Osteoblast (primary cell): ENCODE measurements around the gene IL22. TPM values are rescaled to one million over a fixed set of nuclear protein-coding genes. Genes with fewer than 3 reads are reported as not detected.
"Not testable (repeated sequence)": the region's sequence is repeated elsewhere in the genome, so short reads cannot be mapped to it uniquely, and the experiment has no call there.

Experiments used
- DNase-seq: peaks from one replicate; pipeline ENCODE4 v3.0.0; 2011; ENCODE audit warnings: low spot score, mixed read lengths; ENCODE audit not compliant: insufficient read length; ENCODE audit errors: missing footprints
- H2AFZ ChIP-seq: 2 replicates; pipeline ENCODE4 v1.6.0; 2011; ENCODE audit warnings: mild to moderate bottlenecking, low read length
- H3K27ac ChIP-seq: 2 replicates; pipeline ENCODE4 v1.5.1; 2011; ENCODE audit warnings: mild to moderate bottlenecking, low read depth, low read length, moderate library complexity
- H3K27me3 ChIP-seq: 2 replicates; pipeline ENCODE4 v1.6.0; 2012; ENCODE audit warnings: mild to moderate bottlenecking, control low read depth, inconsistent platforms, low read length, moderate library complexity; ENCODE audit not compliant: insufficient read depth
- H3K36me3 ChIP-seq: 2 replicates; pipeline ENCODE4 v1.5.1; 2011; ENCODE audit warnings: mild to moderate bottlenecking, low read length, control low read depth, moderate library complexity; ENCODE audit not compliant: insufficient read depth
- H3K4me1 ChIP-seq: 2 replicates; pipeline ENCODE4 v1.5.1; 2011; ENCODE audit warnings: mild to moderate bottlenecking, low read length, control low read depth, moderate library complexity; ENCODE audit not compliant: insufficient read depth
- H3K4me2 ChIP-seq: 2 replicates; pipeline ENCODE4 v1.6.0; 2011; ENCODE audit warnings: mild to moderate bottlenecking, low read length; ENCODE audit not compliant: insufficient read depth
- H3K4me3 ChIP-seq: fragments of 200-600 bp; sonication (generic); 3 replicates; pipeline ENCODE4 v1.5.1; 2012; ENCODE audit warnings: mild to moderate bottlenecking, low read length, inconsistent platforms; ENCODE audit not compliant: insufficient read depth
- H3K79me2 ChIP-seq: 2 replicates; pipeline ENCODE4 v1.6.0; 2012; ENCODE audit warnings: mild to moderate bottlenecking, low read length, control low read depth, inconsistent platforms; ENCODE audit not compliant: insufficient read depth
- H3K9me3 ChIP-seq: 2 replicates; pipeline ENCODE4 v1.5.1; 2011; ENCODE audit warnings: low read depth, low read length, control low read depth
- H4K20me1 ChIP-seq: 2 replicates; pipeline ENCODE4 v1.6.0; 2012; ENCODE audit warnings: mild to moderate bottlenecking, low read length, control low read depth; ENCODE audit not compliant: insufficient read depth
- total RNA-seq: library from RNA; depleted of rRNA; stranded (reverse); fragments of >200 nt; gene quantifications from 2 replicates; pipeline ENCODE4 v1.2.3, GENCODE V29; 2012
- TF ChIP-seq, protein P1 (sequence below): IDR thresholded peaks from 2 replicates; pipeline ENCODE4 v1.5.1; 2011; ENCODE audit warnings: mild to moderate bottlenecking, low read depth, low read length, moderate library complexity; ENCODE audit errors: extremely low read depth

Gene IL22
- total RNA-seq, 1 donor, result not detected

DNA sequence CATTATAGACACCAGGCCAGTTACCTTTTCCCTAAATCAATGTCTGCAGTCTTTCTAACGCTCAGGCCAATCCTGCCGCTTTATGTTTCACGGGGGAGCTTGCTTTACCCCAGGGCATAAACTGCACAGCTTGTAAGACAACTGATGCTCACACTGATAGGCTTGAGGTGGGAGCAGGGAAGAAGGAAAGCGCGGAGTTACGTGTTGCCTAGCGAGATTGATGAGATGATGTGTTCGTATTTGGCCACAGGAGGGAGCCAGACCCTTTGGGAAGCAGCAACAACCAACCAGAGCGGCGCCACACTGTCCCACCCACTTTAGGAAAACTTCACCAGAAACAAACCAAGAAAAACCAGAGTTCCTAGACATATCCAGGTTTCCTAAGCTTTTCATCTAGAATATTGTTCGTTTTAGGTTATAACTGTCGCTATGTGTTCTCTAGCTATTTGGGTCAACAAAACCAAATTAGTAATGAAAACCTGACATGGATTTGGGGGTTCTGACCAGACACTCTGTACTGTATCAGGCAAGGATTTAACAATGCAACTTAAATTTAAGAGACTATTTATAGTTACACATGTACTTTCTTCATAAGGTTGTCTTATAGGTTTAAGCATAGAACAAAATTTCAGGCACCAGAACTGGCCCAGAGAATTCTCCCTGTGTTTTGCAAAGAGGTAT lies 30.2 kb downstream of the IL22 start:
- peak overlapping the region; percentile 67 for H3K4me3 ChIP-seq
- no peaks in the 10 kb centered on the region for H3K79me2 ChIP-seq
- H3K27me3 ChIP-seq, result peaks cover 10% of the 10 kb centered on the region
- no peaks in the 10 kb centered on the region for H3K36me3 ChIP-seq
- H2AFZ ChIP-seq, result peak overlapping the region; percentile 90
- H3K9me3 ChIP-seq, result no peaks in the 10 kb centered on the region
- H3K4me1 ChIP-seq, result peaks cover 40% of the 10 kb centered on the region
- no peaks in the 10 kb centered on the region for H4K20me1 ChIP-seq
- DNase-seq, result peak; percentile 21
- TF ChIP-seq, protein P1, sequence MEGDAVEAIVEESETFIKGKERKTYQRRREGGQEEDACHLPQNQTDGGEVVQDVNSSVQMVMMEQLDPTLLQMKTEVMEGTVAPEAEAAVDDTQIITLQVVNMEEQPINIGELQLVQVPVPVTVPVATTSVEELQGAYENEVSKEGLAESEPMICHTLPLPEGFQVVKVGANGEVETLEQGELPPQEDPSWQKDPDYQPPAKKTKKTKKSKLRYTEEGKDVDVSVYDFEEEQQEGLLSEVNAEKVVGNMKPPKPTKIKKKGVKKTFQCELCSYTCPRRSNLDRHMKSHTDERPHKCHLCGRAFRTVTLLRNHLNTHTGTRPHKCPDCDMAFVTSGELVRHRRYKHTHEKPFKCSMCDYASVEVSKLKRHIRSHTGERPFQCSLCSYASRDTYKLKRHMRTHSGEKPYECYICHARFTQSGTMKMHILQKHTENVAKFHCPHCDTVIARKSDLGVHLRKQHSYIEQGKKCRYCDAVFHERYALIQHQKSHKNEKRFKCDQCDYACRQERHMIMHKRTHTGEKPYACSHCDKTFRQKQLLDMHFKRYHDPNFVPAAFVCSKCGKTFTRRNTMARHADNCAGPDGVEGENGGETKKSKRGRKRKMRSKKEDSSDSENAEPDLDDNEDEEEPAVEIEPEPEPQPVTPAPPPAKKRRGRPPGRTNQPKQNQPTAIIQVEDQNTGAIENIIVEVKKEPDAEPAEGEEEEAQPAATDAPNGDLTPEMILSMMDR, result peak; percentile 98
- peak overlapping the region; percentile 93 for H3K4me2 ChIP-seq
- H3K27ac ChIP-seq, result peak overlapping the region; percentile 89

DNA sequence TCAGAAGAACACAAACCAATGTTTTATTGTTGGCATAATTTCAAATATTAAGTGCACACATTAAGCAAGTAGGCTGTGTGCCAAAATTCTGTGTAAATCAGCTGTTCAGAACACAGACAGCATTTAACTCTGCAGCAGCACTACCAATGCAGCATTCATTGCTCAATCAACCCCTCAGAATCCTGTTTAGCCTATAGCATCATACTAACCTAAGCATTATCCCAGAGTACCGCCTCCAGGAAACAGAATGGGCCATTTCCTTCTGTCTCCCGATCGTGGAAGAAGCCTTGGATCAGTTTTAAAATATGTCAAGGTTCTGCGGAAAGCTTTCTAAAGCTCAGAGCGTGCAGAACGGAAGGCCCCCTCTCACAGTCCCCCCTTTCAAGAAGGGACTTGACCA lies 31.1 kb downstream of the IL22 start:
- Histone ChIP-seq H2AFZ (peak overlapping the region; percentile 90), H3K4me3 (peak overlapping the region; percentile 67), H3K4me2 (peak overlapping the region; percentile 93), H3K9me3 (no peaks in the 10 kb centered on the region), H3K4me1 (peaks cover 40% of the 10 kb centered on the region), H3K27me3 (peaks cover 18% of the 10 kb centered on the region), H4K20me1 (no peaks in the 10 kb centered on the region), H3K36me3 (no peaks in the 10 kb centered on the region), H3K79me2 (no peaks in the 10 kb centered on the region), H3K27ac (no peak overlapping the region)
- peak; percentile 29 for DNase-seq
- TF ChIP-seq, protein P1, result no peak

DNA sequence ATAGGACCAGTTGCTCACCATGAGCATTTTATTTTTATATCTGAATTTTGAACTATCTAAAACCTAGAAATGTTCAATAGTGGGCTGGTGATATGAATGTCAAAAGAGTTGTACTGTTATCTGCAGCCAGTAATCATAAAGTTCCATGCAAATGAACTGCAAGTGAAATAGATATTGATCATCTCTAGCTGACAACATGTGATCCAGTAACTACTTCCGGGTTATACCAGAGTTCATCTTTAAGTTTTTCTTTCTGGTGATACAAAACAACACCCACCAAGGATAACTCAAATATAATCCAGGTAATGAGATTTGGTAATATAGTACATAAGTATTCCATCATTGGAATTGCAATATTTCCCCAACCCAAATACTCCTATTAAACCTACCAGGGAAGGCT lies 31.9 kb downstream of the IL22 start:
- H3K79me2 ChIP-seq, result no peaks in the 10 kb centered on the region
- H3K27me3 ChIP-seq, result peaks cover 27% of the 10 kb centered on the region
- no peak overlapping the region for H3K4me3 ChIP-seq
- no peak overlapping the region for H2AFZ ChIP-seq
- no peaks in the 10 kb centered on the region for H3K9me3 ChIP-seq
- no peaks in the 10 kb centered on the region for H3K36me3 ChIP-seq
- no peak overlapping the region for H3K4me2 ChIP-seq
- DNase-seq, result no peak
- H3K4me1 ChIP-seq, result peaks cover 38% of the 10 kb centered on the region
- no peak overlapping the region for H3K27ac ChIP-seq
- no peaks in the 10 kb centered on the region for H4K20me1 ChIP-seq
- TF ChIP-seq, protein P1, result no peak

DNA sequence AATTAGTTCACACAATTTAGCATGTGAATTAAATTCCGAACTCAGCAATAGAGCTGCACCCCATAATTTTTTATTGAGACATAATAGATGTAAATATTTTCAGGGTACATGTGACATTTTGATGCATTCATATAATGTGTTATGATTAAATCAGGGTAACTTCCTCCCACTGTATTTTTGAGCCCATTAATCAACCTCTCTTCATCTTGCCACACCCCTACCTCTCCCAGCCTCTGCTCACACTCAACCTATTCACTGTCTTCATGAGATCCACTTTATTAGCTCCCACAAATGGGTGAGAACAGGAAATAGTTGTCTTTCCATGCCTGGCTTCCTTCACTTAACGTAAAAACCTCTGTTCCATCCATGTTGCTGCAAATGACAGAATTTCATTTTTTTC lies 42.5 kb downstream of the IL22 start:
- H3K79me2 ChIP-seq, result no peaks in the 10 kb centered on the region
- H3K27ac ChIP-seq, result no peak overlapping the region
- no peak overlapping the region for H3K4me3 ChIP-seq
- TF ChIP-seq, protein P1, result no peak
- H3K36me3 ChIP-seq, result no peaks in the 10 kb centered on the region
- no peak overlapping the region for H3K4me2 ChIP-seq
- no peak overlapping the region for H2AFZ ChIP-seq
- peaks cover 68% of the 10 kb centered on the region for H3K27me3 ChIP-seq
- DNase-seq, result no peak
- no peaks in the 10 kb centered on the region for H3K4me1 ChIP-seq
- no peaks in the 10 kb centered on the region for H3K9me3 ChIP-seq
- no peaks in the 10 kb centered on the region for H4K20me1 ChIP-seq

DNA sequence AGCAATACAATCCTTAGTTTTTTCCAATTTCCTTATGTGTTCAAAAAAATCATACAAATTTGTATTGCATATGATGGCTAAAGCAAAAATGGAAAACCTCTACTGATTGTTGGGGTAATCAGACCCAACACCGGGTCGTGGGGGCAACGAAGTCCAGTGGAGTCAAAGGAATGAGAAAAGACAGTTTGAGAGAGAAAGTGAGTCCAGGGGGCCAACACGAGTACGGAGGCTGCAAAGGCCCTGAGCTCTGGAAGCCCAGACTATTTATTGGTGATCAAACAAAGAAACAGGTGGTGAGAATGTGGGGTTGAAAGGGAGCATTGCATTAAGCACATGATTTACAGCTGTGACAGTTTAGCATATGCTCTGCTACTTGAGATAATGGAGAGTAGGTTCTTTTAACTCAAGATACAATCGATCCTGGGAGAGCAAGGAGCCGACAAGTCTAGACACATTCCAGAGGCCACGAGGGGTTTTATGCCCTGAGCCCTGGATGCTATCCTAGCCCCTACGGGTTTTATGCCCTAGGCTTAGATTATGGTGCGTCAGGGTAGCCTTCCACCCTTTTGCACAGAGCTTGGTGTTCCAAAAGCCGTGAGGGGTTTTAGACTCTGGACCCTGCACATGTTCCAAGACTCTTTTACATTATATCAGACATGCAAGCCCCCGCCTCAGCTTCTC lies 44.2 kb downstream of the IL22 start:
- not testable (repeated sequence) for H3K9me3 ChIP-seq, H2AFZ ChIP-seq, H4K20me1 ChIP-seq, H3K36me3 ChIP-seq, DNase-seq, H3K79me2 ChIP-seq, H3K27ac ChIP-seq, H3K4me3 ChIP-seq, H3K4me2 ChIP-seq, H3K4me1 ChIP-seq
- peaks cover 66% of the 10 kb centered on the region for H3K27me3 ChIP-seq
